Ascending aorta (tissue), 2 donors: ENCODE measurements around the gene CYFIP2. TPM values are rescaled to one million over a fixed set of nuclear protein-coding genes. Genes with fewer than 3 reads are reported as not detected.

Experiments used
- DNase-seq, 2 donors: peaks; one replicate each; pipeline ENCODE4 v3.0.0-alpha.2; 2019; ENCODE audit warnings: low spot score in 2 of 2
- H3K27ac ChIP-seq, 2 donors: fragments of 200-600 bp; sonication (generic); one replicate each; pipeline ENCODE4 v1.5.1; 2016 to 2017; ENCODE audit warnings: mild to moderate bottlenecking in 1 of 2
- H3K27me3 ChIP-seq: fragments of 200-600 bp; sonication (generic); one replicate; pipeline ENCODE4 v1.5.1; 2017
- H3K36me3 ChIP-seq, 2 donors: fragments of 200-600 bp; sonication (generic); one replicate each; pipeline ENCODE4 v1.5.1; 2016
- H3K4me1 ChIP-seq, 2 donors: fragments of 200-600 bp; sonication (generic); one replicate each; pipeline ENCODE4 v1.5.1; 2016 to 2017; ENCODE audit warnings: mild to moderate bottlenecking in 1 of 2
- H3K4me3 ChIP-seq, 2 donors: fragments of 200-600 bp; sonication (generic); one replicate each; pipeline ENCODE4 v1.5.1; 2016 to 2017; ENCODE audit warnings: mild to moderate bottlenecking in 1 of 2
- H3K9me3 ChIP-seq, 2 donors: fragments of 200-600 bp; sonication (generic); one replicate each; pipeline ENCODE4 v1.5.1; 2016
- intact Hi-C: fragments of 100-400 bp; cut with DNase I; formaldehyde crosslinking; loops from one replicate; pipeline ENCODE4 v1.15.1; 2023
- total RNA-seq: library from RNA; depleted of rRNA; stranded (reverse); fragments of >200 nt; gene quantifications from one replicate; pipeline ENCODE4 v1.1.0, GENCODE V29; 2016
- TF ChIP-seq, protein P1 (sequence below), 3 experiments: fragments of 200-600 bp in 2 of 3; fragments of 450-650 bp in 1 of 3; sonication (generic) in 2 of 3; IDR thresholded peaks; one replicate each; pipeline ENCODE4 v1.5.1; 2016 to 2019; ENCODE audit warnings: antibody characterized with exemption in 3 of 3, mild to moderate bottlenecking in 1 of 3, moderate library complexity in 1 of 3

CYFIP2 gene
- total RNA-seq, 1 donor from 2014 or later = 78.1 TPM

DNA sequence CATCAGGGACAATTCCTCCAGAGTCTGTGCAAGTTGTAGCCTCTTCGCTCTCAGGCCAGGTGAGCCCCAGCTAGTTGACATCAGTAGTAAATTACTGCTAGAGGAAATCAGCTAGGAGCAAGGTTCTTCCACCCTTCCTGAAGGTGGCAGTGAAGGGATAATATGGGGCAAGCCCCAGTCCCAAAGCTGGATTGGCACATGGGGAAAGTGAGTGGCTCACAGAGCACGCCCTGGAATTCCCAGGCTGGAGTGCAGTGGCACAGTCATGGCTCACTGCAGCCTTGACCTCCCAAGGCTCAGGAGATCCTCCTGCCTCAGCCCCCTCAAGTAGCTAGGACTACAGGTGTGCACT, 82.1 kb downstream of the CYFIP2 start:
- no peak overlapping the region for H3K27ac ChIP-seq
- TF ChIP-seq, protein P1, sequence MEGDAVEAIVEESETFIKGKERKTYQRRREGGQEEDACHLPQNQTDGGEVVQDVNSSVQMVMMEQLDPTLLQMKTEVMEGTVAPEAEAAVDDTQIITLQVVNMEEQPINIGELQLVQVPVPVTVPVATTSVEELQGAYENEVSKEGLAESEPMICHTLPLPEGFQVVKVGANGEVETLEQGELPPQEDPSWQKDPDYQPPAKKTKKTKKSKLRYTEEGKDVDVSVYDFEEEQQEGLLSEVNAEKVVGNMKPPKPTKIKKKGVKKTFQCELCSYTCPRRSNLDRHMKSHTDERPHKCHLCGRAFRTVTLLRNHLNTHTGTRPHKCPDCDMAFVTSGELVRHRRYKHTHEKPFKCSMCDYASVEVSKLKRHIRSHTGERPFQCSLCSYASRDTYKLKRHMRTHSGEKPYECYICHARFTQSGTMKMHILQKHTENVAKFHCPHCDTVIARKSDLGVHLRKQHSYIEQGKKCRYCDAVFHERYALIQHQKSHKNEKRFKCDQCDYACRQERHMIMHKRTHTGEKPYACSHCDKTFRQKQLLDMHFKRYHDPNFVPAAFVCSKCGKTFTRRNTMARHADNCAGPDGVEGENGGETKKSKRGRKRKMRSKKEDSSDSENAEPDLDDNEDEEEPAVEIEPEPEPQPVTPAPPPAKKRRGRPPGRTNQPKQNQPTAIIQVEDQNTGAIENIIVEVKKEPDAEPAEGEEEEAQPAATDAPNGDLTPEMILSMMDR (IDR thresholded peaks at IDR 0.05) = no peak
- no peaks in the 10 kb centered on the region for H3K9me3 ChIP-seq
- intact Hi-C loops = no loop called here
- H3K36me3 ChIP-seq = no peaks in the 10 kb centered on the region
- no peak overlapping the region for H3K4me3 ChIP-seq
- no peaks in the 10 kb centered on the region for H3K4me1 ChIP-seq
- no peaks in the 10 kb centered on the region for H3K27me3 ChIP-seq
- peak in 1 of 2 donors; percentile 18 for DNase-seq

DNA sequence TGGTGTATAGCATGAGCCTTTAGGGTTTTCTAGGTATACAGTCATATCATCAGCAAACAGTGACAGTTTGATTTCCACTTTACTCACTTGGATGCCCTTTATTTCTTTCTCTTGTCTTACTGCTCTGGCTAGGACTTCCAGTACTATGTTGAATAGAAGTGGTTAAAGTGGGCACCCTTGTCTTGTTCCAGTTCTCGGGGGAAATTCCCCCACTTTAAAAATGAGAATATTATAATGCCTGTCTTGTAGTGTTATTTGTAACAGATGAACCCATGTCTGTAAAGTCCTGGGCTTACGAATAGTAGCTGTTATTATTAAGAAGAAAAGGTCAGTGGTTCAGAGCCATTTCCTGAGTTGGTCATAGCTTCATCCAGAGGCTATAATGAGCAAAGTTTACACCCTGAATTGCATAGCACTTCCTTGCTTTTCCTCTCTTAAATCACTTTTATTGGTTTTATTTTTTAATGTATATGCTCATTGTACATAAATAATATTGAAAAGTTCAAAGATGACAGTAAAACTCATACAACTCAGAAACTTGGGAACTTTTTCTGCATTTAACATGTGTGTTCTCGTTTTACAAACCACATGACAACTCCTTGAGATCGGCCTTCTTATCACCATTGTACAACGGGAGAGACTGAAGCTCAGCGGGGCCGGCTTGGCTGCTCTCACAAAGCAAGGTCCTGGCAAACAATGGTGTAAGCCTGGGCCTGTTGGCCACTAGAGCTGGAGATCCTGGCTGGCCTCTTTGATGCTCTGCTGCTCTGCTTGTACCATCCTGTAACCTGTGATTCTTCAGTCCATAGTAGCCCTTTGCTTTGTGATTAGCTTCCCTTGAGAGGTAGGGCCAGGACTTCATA, 85.2 kb downstream of the CYFIP2 start:
- TF ChIP-seq, protein P1 (IDR thresholded peaks at IDR 0.05) = no peak
- no peaks in the 10 kb centered on the region for H3K4me1 ChIP-seq
- H3K27ac ChIP-seq = no peak overlapping the region
- intact Hi-C loops = no loop called here
- DNase-seq = no peak
- H3K27me3 ChIP-seq = no peaks in the 10 kb centered on the region
- H3K36me3 ChIP-seq = peaks cover 0 to 5% of the 10 kb centered on the region in 2 donors
- no peaks in the 10 kb centered on the region for H3K9me3 ChIP-seq
- no peak overlapping the region for H3K4me3 ChIP-seq

DNA sequence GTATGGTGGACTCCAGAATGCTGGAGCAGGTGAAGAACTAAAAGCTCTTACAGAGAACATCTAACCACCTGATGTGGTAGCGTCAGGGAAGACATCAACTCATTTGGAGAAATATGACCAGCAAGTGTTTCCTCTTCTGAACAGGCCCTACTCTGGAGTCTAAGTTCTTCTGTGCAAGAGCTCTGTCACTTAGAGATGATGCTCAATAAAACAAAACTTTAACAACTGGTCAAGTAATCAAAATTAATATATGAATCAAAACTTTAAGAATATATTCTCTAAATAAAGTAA, 85.8 kb downstream of the CYFIP2 start:
- Histone ChIP-seq H3K9me3 (no peaks in the 10 kb centered on the region), H3K27me3 (no peaks in the 10 kb centered on the region), H3K27ac (no peak overlapping the region), H3K4me1 (no peaks in the 10 kb centered on the region), H3K36me3 (peaks cover 0 to 5% of the 10 kb centered on the region in 2 donors), H3K4me3 (no peak overlapping the region)
- no peak for DNase-seq
- intact Hi-C loops = no loop called here
- TF ChIP-seq, protein P1 (IDR thresholded peaks at IDR 0.05) = no peak

DNA sequence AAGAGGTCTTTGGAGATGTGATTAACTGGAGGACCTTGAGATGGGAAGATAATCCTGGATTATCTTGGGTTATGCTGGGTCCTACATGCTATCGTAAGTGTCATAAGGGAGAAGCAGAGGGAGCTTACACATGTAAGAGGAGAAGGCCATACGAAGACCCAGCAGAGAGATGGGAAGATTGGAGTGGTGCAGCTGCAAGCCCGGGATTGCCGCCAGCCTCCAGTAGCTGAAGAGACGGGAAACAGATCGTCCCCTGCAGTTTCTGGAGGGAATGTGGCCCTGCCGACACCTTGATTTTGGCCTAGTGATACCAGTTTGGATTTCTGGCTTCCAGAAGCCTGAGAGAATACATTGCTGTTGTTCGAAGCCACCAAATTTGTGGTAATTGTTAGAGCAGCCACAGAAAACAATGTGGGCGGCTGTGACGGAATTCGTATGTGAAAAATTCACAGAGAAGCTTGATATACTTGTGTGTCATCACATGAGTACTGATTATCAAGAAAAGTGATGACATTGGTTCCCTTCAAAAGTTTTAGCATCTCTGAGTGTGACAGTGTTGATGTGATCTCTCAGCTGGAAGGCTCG, 86.9 kb downstream of the CYFIP2 start:
- DNase-seq = no peak

DNA sequence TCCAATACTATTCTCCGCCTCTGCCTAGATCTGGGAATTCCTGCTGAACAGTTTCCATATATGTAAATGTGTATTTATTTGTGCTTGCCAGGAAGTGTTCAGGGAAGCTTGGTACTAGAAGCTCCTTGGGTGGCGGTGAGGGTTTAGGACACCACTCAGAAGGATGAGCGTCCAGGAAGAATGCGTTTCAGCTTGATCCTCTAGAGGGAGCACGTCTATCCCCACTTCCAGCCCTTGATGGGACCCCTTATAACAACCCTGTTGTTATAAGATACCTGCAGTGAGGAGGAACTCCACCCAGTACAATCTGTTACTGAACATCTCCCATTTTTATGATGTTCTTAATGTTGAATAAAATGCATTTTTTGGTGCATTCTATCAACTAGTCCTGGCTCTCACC, 88.9 kb downstream of the CYFIP2 start:
- no peaks in the 10 kb centered on the region for H3K9me3 ChIP-seq
- TF ChIP-seq, protein P1 (IDR thresholded peaks at IDR 0.05) = no peak
- H3K36me3 ChIP-seq = peaks cover 0 to 14% of the 10 kb centered on the region in 2 donors
- H3K27ac ChIP-seq = no peak overlapping the region
- no peaks in the 10 kb centered on the region for H3K27me3 ChIP-seq
- no peak for DNase-seq
- no peak overlapping the region for H3K4me3 ChIP-seq
- no peaks in the 10 kb centered on the region for H3K4me1 ChIP-seq
- intact Hi-C loops = no loop called here

More for the DNA sequence above, 86.9 kb downstream of the CYFIP2 start:
- peaks cover 0 to 5% of the 10 kb centered on the region in 2 donors for H3K36me3 ChIP-seq
- TF ChIP-seq, protein P1 (IDR thresholded peaks at IDR 0.05) = no peak
- intact Hi-C loops = no loop called here
- H3K4me1 ChIP-seq = no peaks in the 10 kb centered on the region
- H3K27ac ChIP-seq = no peak overlapping the region
- no peak overlapping the region for H3K4me3 ChIP-seq
- H3K9me3 ChIP-seq = no peaks in the 10 kb centered on the region
- H3K27me3 ChIP-seq = no peaks in the 10 kb centered on the region
